Fibroblast of pulmonary artery (primary cell): ENCODE data around the gene TFIP11.

Experiments
- DNase-seq: peaks from one replicate; pipeline ENCODE4 v3.0.0-alpha.2; 2010; ENCODE audit warnings: low read depth
- H3K4me3 ChIP-seq: replicated peaks from 2 replicates; pipeline ENCODE4 v1.5.1; 2011; ENCODE audit warnings: low read depth, mild to moderate bottlenecking, control low read depth, low read length, moderate library complexity
- TF ChIP-seq, protein P1 (sequence below): IDR thresholded peaks from 2 replicates; pipeline ENCODE4 v1.5.1; 2011; ENCODE audit warnings: mild to moderate bottlenecking, control low read depth, low read length, inconsistent platforms; ENCODE audit errors: missing control alignments

Gene TFIP11

GRCh38 chr22:26512149-26512793 lies at the start of gene TFIP11:
TSS of gene TFIP11 (minus strand) at chr22:26512473. CDS start at chr22:26510272, 2,201 bp downstream.
- H3K4me3 ChIP-seq: peak within 1 kb of the TSS; percentile 99
- TF ChIP-seq, protein P1, sequence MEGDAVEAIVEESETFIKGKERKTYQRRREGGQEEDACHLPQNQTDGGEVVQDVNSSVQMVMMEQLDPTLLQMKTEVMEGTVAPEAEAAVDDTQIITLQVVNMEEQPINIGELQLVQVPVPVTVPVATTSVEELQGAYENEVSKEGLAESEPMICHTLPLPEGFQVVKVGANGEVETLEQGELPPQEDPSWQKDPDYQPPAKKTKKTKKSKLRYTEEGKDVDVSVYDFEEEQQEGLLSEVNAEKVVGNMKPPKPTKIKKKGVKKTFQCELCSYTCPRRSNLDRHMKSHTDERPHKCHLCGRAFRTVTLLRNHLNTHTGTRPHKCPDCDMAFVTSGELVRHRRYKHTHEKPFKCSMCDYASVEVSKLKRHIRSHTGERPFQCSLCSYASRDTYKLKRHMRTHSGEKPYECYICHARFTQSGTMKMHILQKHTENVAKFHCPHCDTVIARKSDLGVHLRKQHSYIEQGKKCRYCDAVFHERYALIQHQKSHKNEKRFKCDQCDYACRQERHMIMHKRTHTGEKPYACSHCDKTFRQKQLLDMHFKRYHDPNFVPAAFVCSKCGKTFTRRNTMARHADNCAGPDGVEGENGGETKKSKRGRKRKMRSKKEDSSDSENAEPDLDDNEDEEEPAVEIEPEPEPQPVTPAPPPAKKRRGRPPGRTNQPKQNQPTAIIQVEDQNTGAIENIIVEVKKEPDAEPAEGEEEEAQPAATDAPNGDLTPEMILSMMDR: no peak
- peak; percentile 92 for DNase-seq

DNA sequence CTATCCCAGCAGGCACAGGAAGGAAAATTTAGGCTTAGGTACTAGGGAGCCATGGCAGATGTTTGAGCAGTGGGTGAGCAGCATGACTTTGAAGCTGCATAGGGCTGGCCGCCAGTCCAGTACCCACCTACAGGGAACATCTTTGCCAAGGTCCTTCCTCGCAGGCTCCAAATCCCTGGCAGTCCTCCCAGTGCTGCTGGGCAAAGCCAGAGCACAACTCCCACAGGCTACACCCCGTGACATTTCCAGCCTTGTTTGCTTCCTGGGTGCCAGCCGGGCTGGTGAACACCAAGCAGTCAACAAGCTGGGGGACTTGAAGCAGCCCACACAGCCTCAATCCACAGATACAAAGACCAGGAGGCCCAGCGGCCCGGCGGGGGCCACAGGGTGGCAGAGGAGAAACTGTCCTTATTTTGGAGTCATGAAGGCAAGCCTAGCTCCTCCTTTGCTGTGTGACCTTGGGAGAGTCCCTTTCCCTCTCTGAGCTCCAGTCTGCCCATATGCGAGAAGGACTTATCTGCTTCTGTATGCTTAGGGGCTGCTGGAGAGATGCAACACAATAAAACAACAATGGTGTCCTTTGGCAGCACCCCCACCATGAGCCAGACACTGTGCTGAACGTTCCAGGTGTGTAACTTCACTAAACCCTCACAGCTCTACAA lies 49.6 kb upstream of the TFIP11 start:
- H3K4me3 ChIP-seq: no peak overlapping the region
- no peak for DNase-seq
- TF ChIP-seq, protein P1: no peak

DNA sequence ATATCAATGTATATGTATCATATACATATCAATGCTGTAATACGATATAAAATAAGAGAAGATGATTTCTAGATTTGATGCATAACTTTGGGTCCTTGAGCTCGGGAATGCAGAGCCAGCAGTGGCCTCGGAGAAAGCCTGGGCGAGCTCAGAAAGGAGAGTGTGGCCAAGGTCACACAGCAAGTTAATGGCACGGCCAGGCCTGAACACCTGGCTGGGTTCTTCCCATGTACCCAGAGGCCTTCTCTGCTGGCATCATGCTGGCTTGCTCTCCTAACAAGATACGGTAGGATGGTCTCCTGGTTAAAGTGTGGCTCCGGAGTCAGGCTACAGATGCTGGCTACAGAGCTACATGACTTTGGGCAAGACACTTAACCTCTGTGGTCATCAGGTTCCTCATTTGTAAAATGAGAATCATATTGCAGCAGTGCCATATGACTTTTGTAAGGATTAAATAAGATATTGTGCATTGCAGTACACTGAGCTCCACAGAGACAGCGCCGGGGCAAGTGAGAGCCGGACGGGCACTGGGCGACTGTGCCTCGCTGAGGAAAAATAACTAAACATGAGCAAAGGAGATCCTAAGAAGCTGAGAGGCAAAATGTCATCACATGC lies 47.8 kb upstream of the TFIP11 start:
- no peak for DNase-seq
- no peak overlapping the region for H3K4me3 ChIP-seq
- TF ChIP-seq, protein P1: no peak

GRCh38 chr22:26558248-26558895 lies 46.1 kb upstream of the TFIP11 start:
- TF ChIP-seq, protein P1: no peak
- DNase-seq: peak; percentile 10
- no peak overlapping the region for H3K4me3 ChIP-seq

DNA sequence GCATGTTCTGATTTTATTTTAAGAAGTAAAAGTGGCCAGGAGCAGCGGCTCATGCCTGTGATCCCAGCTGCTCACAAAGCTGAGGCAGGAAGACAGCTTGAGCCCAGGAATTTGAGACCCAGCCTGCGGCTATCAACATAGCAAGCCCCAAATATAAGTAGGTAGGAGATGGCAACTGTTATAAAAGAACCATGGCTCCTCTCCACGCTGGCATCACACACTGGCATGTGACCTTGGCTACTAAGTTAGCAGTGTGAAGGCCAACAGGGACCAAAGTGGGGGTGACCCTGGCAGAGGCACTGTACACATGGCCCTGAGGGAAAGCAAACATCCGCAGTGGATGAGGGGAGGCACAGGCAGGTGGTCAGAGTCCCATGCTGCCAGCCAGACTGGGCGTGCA lies 44.6 kb upstream of the TFIP11 start:
- H3K4me3 ChIP-seq: no peak overlapping the region
- no peak for DNase-seq
- TF ChIP-seq, protein P1: no peak

DNA sequence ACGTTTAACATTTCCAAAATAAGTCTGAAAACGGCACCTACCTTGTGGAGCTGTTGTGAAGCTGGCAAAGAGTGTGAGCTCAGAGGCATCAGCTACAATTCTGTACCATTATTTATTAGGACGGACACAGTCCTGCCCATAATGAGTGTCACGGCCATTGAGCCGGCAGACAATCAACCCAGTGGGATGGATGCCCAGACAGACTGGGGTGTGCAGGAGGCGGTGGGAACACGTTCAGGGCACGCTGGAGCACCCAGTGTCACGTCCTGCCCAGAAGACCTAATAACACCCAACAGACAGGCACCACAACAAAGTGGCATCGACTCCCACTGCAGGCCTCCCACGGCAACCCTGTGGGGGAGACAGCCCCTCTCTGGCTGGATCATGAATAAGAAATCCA lies 43.2 kb upstream of the TFIP11 start:
- no peak for DNase-seq
- H3K4me3 ChIP-seq: no peak overlapping the region
- TF ChIP-seq, protein P1: no peak
